H9 (cell line): ENCODE data around the gene NT5C. TPM values are rescaled to one million over a fixed set of nuclear protein-coding genes. Genes with fewer than 3 reads are reported as not detected.

Source experiments
- DNase-seq: peaks from one replicate; pipeline ENCODE4 v3.0.0-alpha.2; 2017
- H2AFZ ChIP-seq: one replicate; pipeline ENCODE4 v1.6.1; 2013; ENCODE audit warnings: mild to moderate bottlenecking, low read length, control low read depth, moderate library complexity
- H2AK5ac ChIP-seq: 2 replicates; pipeline ENCODE4 v1.6.1; 2013; ENCODE audit warnings: low read length, control low read depth, mixed read lengths; ENCODE audit not compliant: insufficient read length
- H2BK120ac ChIP-seq: one replicate; pipeline ENCODE4 v1.6.1; 2013; ENCODE audit warnings: low read depth, mild to moderate bottlenecking, low read length, control low read depth, inconsistent platforms; ENCODE audit not compliant: poor library complexity, severe bottlenecking
- H2BK12ac ChIP-seq: 2 replicates; pipeline ENCODE4 v1.6.1; 2013; ENCODE audit warnings: low read length, control low read depth, mixed read lengths, low read depth; ENCODE audit not compliant: insufficient read length
- H2BK15ac ChIP-seq: 2 replicates; pipeline ENCODE4 v1.6.1; 2013; ENCODE audit warnings: low read depth, low read length, control low read depth
- H2BK20ac ChIP-seq: one replicate; pipeline ENCODE4 v1.6.1; 2013; ENCODE audit warnings: low read depth, mild to moderate bottlenecking, low read length, control low read depth, inconsistent platforms; ENCODE audit not compliant: poor library complexity, severe bottlenecking
- H2BK5ac ChIP-seq: 2 replicates; pipeline ENCODE4 v1.6.1; 2013; ENCODE audit warnings: low read length, control low read depth, mixed read lengths; ENCODE audit not compliant: insufficient read length
- H3K14ac ChIP-seq: 2 replicates; pipeline ENCODE4 v1.6.1; 2013; ENCODE audit warnings: low read length, control low read depth; ENCODE audit not compliant: insufficient read depth
- H3K18ac ChIP-seq: 2 replicates; pipeline ENCODE4 v1.6.1; 2013; ENCODE audit warnings: low read depth, mild to moderate bottlenecking, mixed read lengths, low read length, control low read depth; ENCODE audit not compliant: insufficient read length
- H3K23ac ChIP-seq: 2 replicates; pipeline ENCODE4 v1.6.1; 2013; ENCODE audit warnings: low read length, control low read depth, mixed read lengths, low read depth; ENCODE audit not compliant: insufficient read length
- H3K23me2 ChIP-seq: 2 replicates; pipeline ENCODE4 v1.6.1; 2013; ENCODE audit warnings: low read depth, mild to moderate bottlenecking, mixed read lengths, low read length, control low read depth; ENCODE audit not compliant: insufficient read length, poor library complexity, severe bottlenecking
- H3K27ac ChIP-seq: 2 replicates; pipeline ENCODE4 v1.5.1; 2013; ENCODE audit warnings: low read length, control low read depth, mixed read lengths, low read depth; ENCODE audit not compliant: insufficient read length
- H3K27me3 ChIP-seq: 2 replicates; pipeline ENCODE4 v1.6.1; 2013; ENCODE audit warnings: low read length, control low read depth, inconsistent platforms; ENCODE audit not compliant: insufficient read depth
- H3K4ac ChIP-seq: 2 replicates; pipeline ENCODE4 v1.6.1; 2013; ENCODE audit warnings: low read depth, mild to moderate bottlenecking, control low read depth, inconsistent platforms, low read length, moderate library complexity
- H3K4me1 ChIP-seq: 2 replicates; pipeline ENCODE4 v1.6.1; 2013; ENCODE audit warnings: low read length, control low read depth, inconsistent platforms; ENCODE audit not compliant: insufficient read depth
- H3K4me2 ChIP-seq: 2 replicates; pipeline ENCODE4 v1.6.1; 2013; ENCODE audit warnings: low read length, control low read depth, mixed read lengths; ENCODE audit not compliant: insufficient read length, insufficient read depth
- H3K56ac ChIP-seq: 2 replicates; pipeline ENCODE4 v1.6.1; 2013; ENCODE audit warnings: low read depth, mild to moderate bottlenecking, mixed read lengths, low read length, control low read depth; ENCODE audit not compliant: insufficient read length
- H3K79me1 ChIP-seq: 2 replicates; pipeline ENCODE4 v1.6.1; 2013; ENCODE audit warnings: low read depth, mild to moderate bottlenecking, moderate library complexity, low read length, control low read depth, inconsistent platforms; ENCODE audit not compliant: insufficient read depth, poor library complexity, severe bottlenecking
- H3K79me2 ChIP-seq: 2 replicates; pipeline ENCODE4 v1.6.1; 2013; ENCODE audit warnings: low read length, control low read depth, inconsistent platforms; ENCODE audit not compliant: insufficient read depth
- H3K9ac ChIP-seq: 2 replicates; pipeline ENCODE4 v1.6.1; 2013; ENCODE audit warnings: low read length, control low read depth, mixed read lengths; ENCODE audit not compliant: insufficient read length; ENCODE audit errors: extremely low read depth
- H3K9me3 ChIP-seq: one replicate; pipeline ENCODE4 v1.6.1; 2013; ENCODE audit warnings: low read depth, low read length, inconsistent platforms; ENCODE audit not compliant: control insufficient read depth
- H3T11ph ChIP-seq: one replicate; pipeline ENCODE4 v1.6.1; 2013; ENCODE audit warnings: mild to moderate bottlenecking, low read length, control low read depth, inconsistent platforms
- H4K20me1 ChIP-seq: one replicate; pipeline ENCODE4 v1.6.1; 2013; ENCODE audit not compliant: control insufficient read depth, insufficient read length, insufficient read depth
- H4K5ac ChIP-seq: 2 replicates; pipeline ENCODE4 v1.6.1; 2013; ENCODE audit warnings: low read depth, mild to moderate bottlenecking, mixed read lengths, low read length, control low read depth; ENCODE audit not compliant: insufficient read length
- H4K8ac ChIP-seq: replicated peaks from 2 replicates; pipeline ENCODE4 v1.6.1; 2013; ENCODE audit warnings: low read length, control low read depth, mixed read lengths, low read depth; ENCODE audit not compliant: insufficient read length
- H4K91ac ChIP-seq: 2 replicates; pipeline ENCODE4 v1.6.1; 2013; ENCODE audit warnings: low read depth, mild to moderate bottlenecking, moderate library complexity, mixed read lengths, low read length, control low read depth; ENCODE audit not compliant: insufficient read length
- H3K27ac Mint-ChIP-seq, 3 experiments: 2 replicates in 2 of 3; 3 replicates in 1 of 3; pipeline ENCODE4 v1.8.0; 2020 to 2021; ENCODE audit warnings: mixed read lengths in 3 of 3, mild to moderate bottlenecking in 1 of 3, moderate library complexity in 1 of 3
- H3K27me3 Mint-ChIP-seq: 2 replicates; pipeline ENCODE4 v1.8.0; 2021; ENCODE audit warnings: low read depth, mild to moderate bottlenecking, moderate library complexity, mixed read lengths
- H3K36me3 Mint-ChIP-seq, 3 experiments: 2 replicates in 2 of 3; 3 replicates in 1 of 3; pipeline ENCODE4 v1.8.0; 2020 to 2021; ENCODE audit warnings: low read depth in 3 of 3, mixed read lengths in 3 of 3; ENCODE audit not compliant: insufficient read depth in 1 of 3
- H3K4me1 Mint-ChIP-seq, 2 experiments: 2 replicates each; pipeline ENCODE4 v1.8.0; 2020; ENCODE audit warnings: mixed read lengths in 2 of 2
- H3K4me3 Mint-ChIP-seq, 2 experiments: 2 replicates in 1 of 2; 3 replicates in 1 of 2; pipeline ENCODE4 v1.8.0; 2020 to 2021; ENCODE audit warnings: mild to moderate bottlenecking in 2 of 2, mixed read lengths in 2 of 2, moderate library complexity in 1 of 2
- H3K9me3 Mint-ChIP-seq, 2 experiments: 2 replicates in 1 of 2; 3 replicates in 1 of 2; pipeline ENCODE4 v1.8.0; 2020; ENCODE audit warnings: mild to moderate bottlenecking in 2 of 2, mixed read lengths in 2 of 2, moderate library complexity in 1 of 2
- CTCF ChIP-seq: fragments of 200-600 bp; sonication (generic); conservative IDR thresholded peaks from 3 replicates; pipeline ENCODE4 v1.8.0; 2021; ENCODE audit warnings: antibody characterized with exemption, mild to moderate bottlenecking
- WGBS: extraction: QIAGEN DNeasy Blood & Tissue Kit; methylation state at CpG from one replicate; pipeline ENCODE4 v1.1.7; 2013; ENCODE audit warnings: missing lambda C conversion rate, low lambda C conversion rate, mixed read lengths; ENCODE audit not compliant: insufficient read length; ENCODE audit errors: extremely low coverage; 5-methylcytosine and 5-hydroxymethylcytosine counted together
- total RNA-seq: library from RNA; stranded (reverse); gene quantifications from 2 replicates; pipeline ENCODE4 v1.2.1, GENCODE V29; 2021

The NT5C gene
- total RNA-seq, 1 experiment from 2014 or later, result 77.7 TPM

- no peak within 1 kb of the TSS for H3K56ac ChIP-seq
- H3K9ac ChIP-seq, result peak within 1 kb of the TSS; percentile 11
- Mint-ChIP-seq H3K4me3 (peak within 1 kb of the TSS; percentile 90 to 93), H3K9me3 (no peaks in the 10 kb centered on the region), H3K27ac (peak within 1 kb of the TSS; percentile 79 to 97 (median 96); a peak in 5 of 7 replicates), H3K36me3 (peaks cover 6 to 24% (median 24%) of the 10 kb centered on the region in 3 experiments; a peak in 6 of 7 replicates), H3K4me1 (peaks cover 26 to 30% of the 10 kb centered on the region in 2 experiments), H3K27me3 (peaks cover 5% of the 10 kb centered on the region)
- H3K79me2 ChIP-seq, result no peaks in the 10 kb centered on the region
- no peak within 1 kb of the TSS for H2BK12ac ChIP-seq
- H3K4me2 ChIP-seq, result peak within 1 kb of the TSS; percentile 50
- whole genome bisulfite sequencing, result no CpG with 5 or more reads among the region's 68 CpGs
- no peaks in the 10 kb centered on the region for H3K9me3 ChIP-seq
- no peak within 1 kb of the TSS for H3K14ac ChIP-seq
- no peak within 1 kb of the TSS for H2AK5ac ChIP-seq
- no peak within 1 kb of the TSS for H4K91ac ChIP-seq
- no peak within 1 kb of the TSS for H4K8ac ChIP-seq
- no peak within 1 kb of the TSS for H3K27ac ChIP-seq
- H3T11ph ChIP-seq, result no peak within 1 kb of the TSS
- no peak within 1 kb of the TSS for H3K18ac ChIP-seq
- DNase-seq, result peak; percentile 95
- H3K4me1 ChIP-seq, result no peaks in the 10 kb centered on the region
- no peak within 1 kb of the TSS for H2BK5ac ChIP-seq
- H3K4ac ChIP-seq, result no peak within 1 kb of the TSS
- no peaks in the 10 kb centered on the region for H4K20me1 ChIP-seq
- H3K23ac ChIP-seq, result no peak within 1 kb of the TSS
- no peak for TF ChIP-seq CTCF
- no peak within 1 kb of the TSS for H2AFZ ChIP-seq
- no peak within 1 kb of the TSS for H2BK20ac ChIP-seq
- H2BK15ac ChIP-seq, result no peak within 1 kb of the TSS
- H2BK120ac ChIP-seq, result no peak within 1 kb of the TSS
- peaks cover 7% of the 10 kb centered on the region for H3K23me2 ChIP-seq
- no peaks in the 10 kb centered on the region for H3K27me3 ChIP-seq
- no peak within 1 kb of the TSS for H4K5ac ChIP-seq
- no peaks in the 10 kb centered on the region for H3K79me1 ChIP-seq
Measured at GRCh38 chr17:75109407-75110233, 21.9 kb downstream of the NT5C start, which contains the start of gene ARMC7. Gene ARMC7 (plus strand): TSS chr17:75109969. CDS start chr17:75110289, 320 bp downstream.
